Keratinocyte (primary cell): ENCODE data around the gene SESTD1. TPM values are rescaled to one million over a fixed set of nuclear protein-coding genes. Genes with fewer than 3 reads are reported as not detected.

Experiments
- DNase-seq: peaks from one replicate; pipeline ENCODE4 v3.0.0-alpha.2; 2011; ENCODE audit warnings: low read depth, missing footprints, low spot score
- FAIRE-seq: peaks from 2 replicates; lab custom pipeline; 2011; peaks lifted over from hg19 to GRCh38; lab: Jason Lieb, UNC
- H2AFZ ChIP-seq: 2 replicates; pipeline ENCODE4 v1.6.0; 2012; ENCODE audit warnings: low read length, control low read depth, inconsistent platforms; ENCODE audit not compliant: control insufficient read depth
- H3K27ac ChIP-seq: 2 replicates; pipeline ENCODE4 v1.5.1; 2011; ENCODE audit warnings: low read length; ENCODE audit not compliant: control insufficient read depth, insufficient read depth
- H3K27me3 ChIP-seq: 3 replicates; pipeline ENCODE4 v1.6.0; 2011; ENCODE audit warnings: low read length; ENCODE audit not compliant: control insufficient read depth, insufficient read depth; ENCODE audit errors: extremely low read depth
- H3K36me3 ChIP-seq, 2 experiments: 2 replicates in 1 of 2; 3 replicates in 1 of 2; pipeline ENCODE4 v1.5.1; 2011; ENCODE audit warnings: low read length in 2 of 2, mild to moderate bottlenecking in 1 of 2; ENCODE audit not compliant: control insufficient read depth in 2 of 2, insufficient read depth in 2 of 2; ENCODE audit errors: extremely low read depth in 1 of 2
- H3K4me1 ChIP-seq: 3 replicates; pipeline ENCODE4 v1.5.1; 2011; ENCODE audit warnings: low read length; ENCODE audit not compliant: control insufficient read depth, insufficient read depth; ENCODE audit errors: extremely low read depth
- H3K4me2 ChIP-seq: 3 replicates; pipeline ENCODE4 v1.6.0; 2011; ENCODE audit warnings: low read depth, low read length; ENCODE audit not compliant: control insufficient read depth, insufficient read depth; ENCODE audit errors: extremely low read depth
- H3K4me3 ChIP-seq, 3 experiments: fragments of 200-600 bp in 1 of 3; sonication (generic) in 1 of 3; 2 replicates in 2 of 3; 3 replicates in 1 of 3; pipeline ENCODE4 v1.5.1; 2011 to 2016; ENCODE audit warnings: low read length in 3 of 3, mild to moderate bottlenecking in 3 of 3, control low read depth in 2 of 3, inconsistent platforms in 1 of 3, low read depth in 1 of 3, mixed read lengths in 1 of 3, mixed run types in 1 of 3, moderate library complexity in 1 of 3; ENCODE audit not compliant: control insufficient read depth in 2 of 3, insufficient read depth in 2 of 3; ENCODE audit errors: extremely low read depth in 1 of 3
- H3K79me2 ChIP-seq: 2 replicates; pipeline ENCODE4 v1.6.0; 2012; ENCODE audit warnings: low read length; ENCODE audit not compliant: control insufficient read depth, insufficient read depth
- H3K9ac ChIP-seq: 3 replicates; pipeline ENCODE4 v1.6.0; 2011; ENCODE audit warnings: low read length; ENCODE audit not compliant: control insufficient read depth, insufficient read depth; ENCODE audit errors: extremely low read depth
- H3K9me1 ChIP-seq: 3 replicates; pipeline ENCODE4 v1.6.0; 2011; ENCODE audit warnings: low read length; ENCODE audit not compliant: control insufficient read depth, insufficient read depth; ENCODE audit errors: extremely low read depth
- H3K9me3 ChIP-seq: 2 replicates; pipeline ENCODE4 v1.5.1; 2012; ENCODE audit warnings: low read depth, low read length; ENCODE audit not compliant: control insufficient read depth
- H4K20me1 ChIP-seq: 3 replicates; pipeline ENCODE4 v1.6.0; 2011; ENCODE audit warnings: low read length; ENCODE audit not compliant: control insufficient read depth, insufficient read depth; ENCODE audit errors: extremely low read depth
- CTCF ChIP-seq, 3 experiments: IDR thresholded peaks in 1 of 3; conservative IDR thresholded peaks in 1 of 3; optimal IDR thresholded peaks in 1 of 3; 2 replicates in 2 of 3; 3 replicates in 1 of 3; pipeline versions ENCODE3 to v1.5.1; 2011; ENCODE audit warnings: low read length in 3 of 3, mild to moderate bottlenecking in 3 of 3, moderate library complexity in 2 of 3, control low read depth in 1 of 3, inconsistent platforms in 1 of 3; ENCODE audit not compliant: insufficient read depth in 2 of 3; ENCODE audit errors: extremely low read depth in 1 of 3
- EZH2 ChIP-seq: IDR thresholded peaks from one replicate; pipeline ENCODE4 v1.6.1; 2012; ENCODE audit warnings: inconsistent platforms, mild to moderate bottlenecking, low read length, moderate library complexity
- dilution Hi-C: fragments of 300-500 bp; cut with MboI; formaldehyde crosslinking; loops from one replicate; pipeline ENCODE4 v1.7.0; 2020; ENCODE audit warnings: low sequenced_read_pairs; ENCODE audit not compliant: extremely low pct_ligation_motif_present
- polyA plus RNA-seq, 5 experiments: library from polyadenylated mRNA; depleted of rRNA in 3 of 5; stranded (reverse) in 3 of 5; stranded (forward) in 1 of 5; unstranded in 1 of 5; fragments of >200 nt; gene quantifications; 1 replicate in 1 of 5; 2 replicates in 3 of 5; 3 replicates in 1 of 5; pipeline versions ENCODE4 v1.2.1 to v1.2.3, GENCODE V29; 2011 to 2012; ENCODE audit warnings: missing spikeins in 2 of 5, low read depth in 1 of 5, low replicate concordance in 1 of 5

The SESTD1 gene
- polyA plus RNA-seq, 1 donor (not counting 4 experiments of a cell fraction or from before 2014, with no cell fraction given) = 22.3 TPM

- H3K4me2 ChIP-seq = no peak overlapping the region
- no peaks in the 10 kb centered on the region for H3K36me3 ChIP-seq
- H3K79me2 ChIP-seq = no peaks in the 10 kb centered on the region
- dilution Hi-C loops = no loop called here
- FAIRE-seq (no peak), DNase-seq (no peak)
- H3K9me3 ChIP-seq = no peaks in the 10 kb centered on the region
- H3K27ac ChIP-seq = no peak overlapping the region
- no peaks in the 10 kb centered on the region for H3K4me1 ChIP-seq
- H3K4me3 ChIP-seq = no peak overlapping the region
- H2AFZ ChIP-seq = no peak overlapping the region
- TF ChIP-seq CTCF (optimal IDR thresholded peaks at IDR 0.05 in 1 of 3, IDR thresholded peaks at IDR 0.05 in 1 of 3, conservative IDR thresholded peaks at IDR 0.05 in 1 of 3; ENCODE audit: extremely low read depth in 1 of 3, insufficient read depth in 2 of 3, low read length in 3 of 3) (no peak), EZH2 (no peak)
- no peaks in the 10 kb centered on the region for H3K27me3 ChIP-seq
- H3K9me1 ChIP-seq = no peaks in the 10 kb centered on the region
- no peak overlapping the region for H3K9ac ChIP-seq
- no peaks in the 10 kb centered on the region for H4K20me1 ChIP-seq
Measured at GRCh38 chr2:179171371-179171770, 93.3 kb downstream of the SESTD1 start.

GRCh38 chr2:179170901-179171300, 93.7 kb downstream of the SESTD1 start:
- H3K4me2 ChIP-seq = no peak overlapping the region
- no peak overlapping the region for H3K9ac ChIP-seq
- no peaks in the 10 kb centered on the region for H3K27me3 ChIP-seq
- no peak for TF ChIP-seq EZH2
- no peak for TF ChIP-seq CTCF (optimal IDR thresholded peaks at IDR 0.05 in 1 of 3, IDR thresholded peaks at IDR 0.05 in 1 of 3, conservative IDR thresholded peaks at IDR 0.05 in 1 of 3; ENCODE audit: extremely low read depth in 1 of 3, insufficient read depth in 2 of 3, low read length in 3 of 3)
- H3K9me3 ChIP-seq = no peaks in the 10 kb centered on the region
- no peaks in the 10 kb centered on the region for H3K36me3 ChIP-seq
- no peak overlapping the region for H3K27ac ChIP-seq
- no peak overlapping the region for H3K4me3 ChIP-seq
- no peaks in the 10 kb centered on the region for H3K9me1 ChIP-seq
- DNase-seq (no peak), FAIRE-seq (no peak)
- dilution Hi-C loops = no loop called here
- no peak overlapping the region for H2AFZ ChIP-seq
- H3K4me1 ChIP-seq = no peaks in the 10 kb centered on the region
- no peaks in the 10 kb centered on the region for H3K79me2 ChIP-seq
- H4K20me1 ChIP-seq = no peaks in the 10 kb centered on the region
